Measurements from ENCODE around the gene KIR3DL2.
"Not testable (repeated sequence)": the region's sequence is repeated elsewhere in the genome, so short reads cannot be mapped to it uniquely, and the experiment has no call there.

The KIR3DL2 gene

GRCh38 chr19:54859421-54859820 is 9.2 kb downstream of the KIR3DL2 start:
- DNase-seq; H3K36me3 ChIP-seq (ENCODE audit: control insufficient read depth, insufficient read depth, low read length); H3K4me3 ChIP-seq (ENCODE audit: insufficient read depth, low read depth, low read length, poor library complexity, severe bottlenecking); H3K27ac ChIP-seq (ENCODE audit: insufficient read depth, low read length, poor library complexity, severe bottlenecking); H3K27me3 ChIP-seq (replicated peaks; ENCODE audit: control insufficient read depth, insufficient read depth, low read length, poor library complexity, severe bottlenecking); H3K4me1 ChIP-seq (ENCODE audit: control insufficient read depth, insufficient read depth, low read length, poor library complexity, severe bottlenecking); H3K9me3 ChIP-seq (ENCODE audit: control insufficient read depth, low read length): not testable (repeated sequence)

GRCh38 chr19:54863459-54863858 is 13.2 kb downstream of the KIR3DL2 start:
- DNase-seq; H3K27me3 ChIP-seq (replicated peaks; ENCODE audit: control insufficient read depth, insufficient read depth, low read length, poor library complexity, severe bottlenecking); H3K4me3 ChIP-seq (ENCODE audit: insufficient read depth, low read depth, low read length, poor library complexity, severe bottlenecking); H3K9me3 ChIP-seq (ENCODE audit: control insufficient read depth, low read length); H3K36me3 ChIP-seq (ENCODE audit: control insufficient read depth, insufficient read depth, low read length); H3K27ac ChIP-seq (ENCODE audit: insufficient read depth, low read length, poor library complexity, severe bottlenecking); H3K4me1 ChIP-seq (ENCODE audit: control insufficient read depth, insufficient read depth, low read length, poor library complexity, severe bottlenecking): not testable (repeated sequence)

DNA sequence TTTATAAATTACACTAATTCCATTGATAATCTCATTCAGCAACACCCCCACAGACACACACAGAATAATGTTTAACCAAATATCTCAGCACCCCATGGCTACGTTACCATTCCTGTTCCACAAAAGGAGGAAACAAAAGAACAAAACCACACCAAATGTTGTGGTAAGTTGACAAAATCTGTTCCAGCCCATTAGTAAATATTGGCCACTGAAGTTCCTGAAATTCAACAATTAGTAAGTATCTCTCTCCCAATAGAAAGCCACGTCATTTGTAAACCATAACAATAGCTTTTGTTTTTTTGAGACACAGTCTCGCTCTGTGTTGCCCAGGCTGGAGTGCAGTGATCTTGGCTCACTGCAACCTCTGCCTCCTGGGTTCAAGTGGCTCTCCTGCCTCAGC is 21.5 kb downstream of the KIR3DL2 start:
- Histone ChIP-seq H3K4me1 (ENCODE audit: control insufficient read depth, insufficient read depth, low read length, poor library complexity, severe bottlenecking) (no peaks in the 10 kb centered on the region), H3K4me3 (ENCODE audit: insufficient read depth, low read depth, low read length, poor library complexity, severe bottlenecking) (no peak overlapping the region), H3K27ac (ENCODE audit: insufficient read depth, low read length, poor library complexity, severe bottlenecking) (no peak overlapping the region), H3K27me3 (replicated peaks; ENCODE audit: control insufficient read depth, insufficient read depth, low read length, poor library complexity, severe bottlenecking) (no peaks in the 10 kb centered on the region), H3K36me3 (ENCODE audit: control insufficient read depth, insufficient read depth, low read length) (no peaks in the 10 kb centered on the region), H3K9me3 (ENCODE audit: control insufficient read depth, low read length) (no peaks in the 10 kb centered on the region)
- no peak for DNase-seq

DNA sequence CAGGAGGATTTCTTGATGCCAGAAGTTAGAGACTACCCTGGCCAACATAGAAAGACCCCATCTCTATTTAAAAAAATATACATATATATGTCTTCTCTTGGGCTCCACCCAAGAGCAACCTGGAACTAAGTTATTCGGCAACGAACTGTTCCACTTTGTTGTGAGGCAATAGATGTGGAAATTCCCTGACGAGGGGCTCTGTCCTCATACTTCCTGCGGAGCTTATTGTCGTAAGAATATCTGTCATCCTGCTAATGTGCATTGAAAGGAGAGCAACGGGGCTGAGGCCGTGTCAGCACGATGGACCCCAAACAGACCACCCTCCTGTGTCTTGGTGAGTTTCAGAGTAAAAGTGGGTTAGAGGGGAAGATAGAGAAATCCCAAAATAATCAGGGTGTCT is 23.7 kb downstream of the KIR3DL2 start, which contains the start of gene FCAR:
TSS of gene FCAR (plus strand) at position 246 of the 400 bp plus-strand sequence. CDS start at position 301, 55 bp downstream.
- Histone ChIP-seq H3K27me3 (replicated peaks; ENCODE audit: control insufficient read depth, insufficient read depth, low read length, poor library complexity, severe bottlenecking) (no peaks in the 10 kb centered on the region), H3K9me3 (ENCODE audit: control insufficient read depth, low read length) (no peaks in the 10 kb centered on the region), H3K4me1 (ENCODE audit: control insufficient read depth, insufficient read depth, low read length, poor library complexity, severe bottlenecking) (no peaks in the 10 kb centered on the region), H3K4me3 (ENCODE audit: insufficient read depth, low read depth, low read length, poor library complexity, severe bottlenecking) (no peak within 1 kb of the TSS), H3K27ac (ENCODE audit: insufficient read depth, low read length, poor library complexity, severe bottlenecking) (no peak within 1 kb of the TSS), H3K36me3 (ENCODE audit: control insufficient read depth, insufficient read depth, low read length) (no peaks in the 10 kb centered on the region)
- no peak for DNase-seq

DNA sequence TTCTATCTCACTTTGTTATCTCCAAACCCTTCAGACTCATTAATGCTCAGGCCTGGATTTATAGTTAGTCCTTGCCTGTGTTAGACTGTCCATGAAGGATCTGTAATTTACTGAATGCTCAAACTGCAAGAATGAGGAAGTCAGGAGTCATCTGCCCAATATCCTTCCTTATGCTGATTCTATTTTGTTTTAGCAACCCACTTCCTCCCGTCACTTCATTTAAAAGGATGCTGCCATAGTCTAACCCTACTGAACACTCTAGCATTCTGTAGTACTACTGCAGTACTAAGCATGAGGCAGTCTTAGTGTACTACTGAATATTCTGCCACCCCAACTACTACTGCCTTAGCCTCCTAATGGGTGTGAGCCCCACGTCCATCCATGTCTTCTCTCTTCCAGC is 25.3 kb downstream of the KIR3DL2 start:
- no peaks in the 10 kb centered on the region for H3K36me3 ChIP-seq (ENCODE audit: control insufficient read depth, insufficient read depth, low read length)

DNA sequence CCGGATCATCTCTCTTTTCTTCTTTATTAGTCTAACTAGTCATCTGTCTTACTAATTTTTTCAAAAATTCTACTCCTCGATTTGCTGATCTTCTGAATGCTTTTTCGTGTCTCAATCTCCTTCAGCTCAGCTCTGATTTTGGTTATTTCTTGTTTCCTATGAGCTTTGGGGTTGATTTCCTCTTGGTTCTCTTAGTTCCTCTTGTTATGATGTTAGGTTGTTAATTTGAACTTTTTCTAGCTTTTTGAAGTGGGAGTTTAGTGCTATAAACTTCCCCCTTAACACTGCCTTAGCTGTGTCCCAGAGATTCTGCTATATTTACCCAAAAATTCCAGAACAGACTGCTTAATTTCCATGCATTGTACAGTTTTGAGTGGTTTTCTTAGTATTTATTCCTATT is 27.2 kb downstream of the KIR3DL2 start:
- H3K4me3 ChIP-seq (ENCODE audit: insufficient read depth, low read depth, low read length, poor library complexity, severe bottlenecking), result no peak overlapping the region
- no peaks in the 10 kb centered on the region for H3K4me1 ChIP-seq (ENCODE audit: control insufficient read depth, insufficient read depth, low read length, poor library complexity, severe bottlenecking)
- DNase-seq, result no peak
- H3K27me3 ChIP-seq (replicated peaks; ENCODE audit: control insufficient read depth, insufficient read depth, low read length, poor library complexity, severe bottlenecking), result peaks cover 4% of the 10 kb centered on the region
- no peaks in the 10 kb centered on the region for H3K36me3 ChIP-seq (ENCODE audit: control insufficient read depth, insufficient read depth, low read length)
- H3K9me3 ChIP-seq (ENCODE audit: control insufficient read depth, low read length), result no peaks in the 10 kb centered on the region
- H3K27ac ChIP-seq (ENCODE audit: insufficient read depth, low read length, poor library complexity, severe bottlenecking), result no peak overlapping the region

More for the DNA sequence above, 25.3 kb downstream of the KIR3DL2 start:
- H3K4me1 ChIP-seq (ENCODE audit: control insufficient read depth, insufficient read depth, low read length, poor library complexity, severe bottlenecking), result no peaks in the 10 kb centered on the region
- H3K4me3 ChIP-seq (ENCODE audit: insufficient read depth, low read depth, low read length, poor library complexity, severe bottlenecking), result no peak overlapping the region
- DNase-seq, result no peak
- H3K9me3 ChIP-seq (ENCODE audit: control insufficient read depth, low read length), result no peaks in the 10 kb centered on the region
- no peak overlapping the region for H3K27ac ChIP-seq (ENCODE audit: insufficient read depth, low read length, poor library complexity, severe bottlenecking)
- no peaks in the 10 kb centered on the region for H3K27me3 ChIP-seq (replicated peaks; ENCODE audit: control insufficient read depth, insufficient read depth, low read length, poor library complexity, severe bottlenecking)

DNA sequence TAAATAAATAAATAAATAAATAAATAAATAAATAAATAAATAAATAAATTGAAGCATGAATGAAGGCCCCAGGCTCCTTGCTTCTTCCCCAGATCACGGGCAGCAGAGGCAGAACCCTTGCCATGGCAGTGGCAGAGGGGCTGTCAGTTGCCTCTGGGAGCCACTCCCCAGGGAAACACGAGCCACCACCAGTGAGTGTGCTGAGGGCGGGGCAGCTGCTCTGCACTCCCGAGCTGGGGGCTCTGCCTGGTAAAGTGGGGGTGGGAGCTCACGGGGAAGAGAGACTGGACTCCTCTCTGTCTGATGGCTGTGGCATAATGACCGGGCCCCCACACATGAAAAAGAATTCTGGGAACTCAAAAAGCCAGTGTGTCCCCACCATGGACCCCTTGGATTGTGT is 31.6 kb downstream of the KIR3DL2 start:
- no peak for DNase-seq
- no peaks in the 10 kb centered on the region for H3K9me3 ChIP-seq (ENCODE audit: control insufficient read depth, low read length)
- no peak overlapping the region for H3K27ac ChIP-seq (ENCODE audit: insufficient read depth, low read length, poor library complexity, severe bottlenecking)
- H3K36me3 ChIP-seq (ENCODE audit: control insufficient read depth, insufficient read depth, low read length), result no peaks in the 10 kb centered on the region
- H3K4me3 ChIP-seq (ENCODE audit: insufficient read depth, low read depth, low read length, poor library complexity, severe bottlenecking), result no peak overlapping the region
- H3K27me3 ChIP-seq (replicated peaks; ENCODE audit: control insufficient read depth, insufficient read depth, low read length, poor library complexity, severe bottlenecking), result peaks cover 4% of the 10 kb centered on the region
- H3K4me1 ChIP-seq (ENCODE audit: control insufficient read depth, insufficient read depth, low read length, poor library complexity, severe bottlenecking), result no peaks in the 10 kb centered on the region

GRCh38 chr19:54882758-54883157 is 32.5 kb downstream of the KIR3DL2 start:
- Histone ChIP-seq H3K9me3 (ENCODE audit: control insufficient read depth, low read length) (no peaks in the 10 kb centered on the region), H3K4me3 (ENCODE audit: insufficient read depth, low read depth, low read length, poor library complexity, severe bottlenecking) (no peak overlapping the region), H3K4me1 (ENCODE audit: control insufficient read depth, insufficient read depth, low read length, poor library complexity, severe bottlenecking) (no peaks in the 10 kb centered on the region), H3K36me3 (ENCODE audit: control insufficient read depth, insufficient read depth, low read length) (no peaks in the 10 kb centered on the region), H3K27me3 (replicated peaks; ENCODE audit: control insufficient read depth, insufficient read depth, low read length, poor library complexity, severe bottlenecking) (peaks cover 4% of the 10 kb centered on the region), H3K27ac (ENCODE audit: insufficient read depth, low read length, poor library complexity, severe bottlenecking) (no peak overlapping the region)
- DNase-seq, result no peak

DNA sequence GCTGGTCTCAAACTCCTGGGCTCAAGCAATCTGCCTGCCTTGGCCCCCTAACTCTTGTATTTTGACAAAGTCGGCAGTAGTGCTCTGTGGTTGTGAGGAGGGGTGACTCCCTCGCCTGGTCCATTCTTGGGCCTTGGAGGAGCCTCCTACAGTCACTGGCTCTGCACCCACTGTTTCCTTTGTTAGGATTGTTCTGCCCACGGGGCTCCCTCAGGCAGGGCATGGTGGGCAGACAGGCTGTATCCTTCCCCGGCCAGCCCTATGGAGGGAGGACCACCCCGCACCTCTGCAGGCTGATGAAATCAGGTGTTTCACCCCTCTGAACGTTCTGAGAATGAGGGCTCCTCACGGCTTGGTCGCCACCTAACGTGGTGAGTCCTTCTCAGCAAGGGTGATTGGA is 33.0 kb downstream of the KIR3DL2 start:
- Histone ChIP-seq H3K27ac (ENCODE audit: insufficient read depth, low read length, poor library complexity, severe bottlenecking) (no peak overlapping the region), H3K4me1 (ENCODE audit: control insufficient read depth, insufficient read depth, low read length, poor library complexity, severe bottlenecking) (no peaks in the 10 kb centered on the region), H3K36me3 (ENCODE audit: control insufficient read depth, insufficient read depth, low read length) (no peaks in the 10 kb centered on the region), H3K27me3 (replicated peaks; ENCODE audit: control insufficient read depth, insufficient read depth, low read length, poor library complexity, severe bottlenecking) (peaks cover 4% of the 10 kb centered on the region), H3K9me3 (ENCODE audit: control insufficient read depth, low read length) (no peaks in the 10 kb centered on the region), H3K4me3 (ENCODE audit: insufficient read depth, low read depth, low read length, poor library complexity, severe bottlenecking) (no peak overlapping the region)
- DNase-seq, result no peak

DNA sequence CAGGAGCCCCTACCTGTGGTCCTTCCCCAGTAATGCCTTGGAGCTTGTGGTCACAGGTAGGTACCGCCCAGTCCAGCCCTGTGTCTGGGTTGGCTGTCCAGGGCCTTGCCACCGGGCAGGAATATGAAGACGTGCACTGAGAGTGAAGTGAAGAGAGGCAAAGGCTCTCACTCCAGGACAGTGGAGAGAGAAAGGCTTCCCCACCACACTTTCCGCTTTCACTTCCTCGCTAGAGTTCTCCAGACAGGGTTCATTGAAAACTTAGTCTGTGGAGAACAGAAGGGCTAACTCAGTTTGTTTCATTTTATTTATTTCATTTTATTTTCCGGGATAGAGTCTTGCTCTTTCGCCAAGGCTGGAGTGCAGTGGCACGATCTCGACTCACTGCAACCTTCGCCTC is 38.0 kb downstream of the KIR3DL2 start:
- Histone ChIP-seq H3K27ac (ENCODE audit: insufficient read depth, low read length, poor library complexity, severe bottlenecking) (no peak overlapping the region), H3K9me3 (ENCODE audit: control insufficient read depth, low read length) (no peaks in the 10 kb centered on the region)
- DNase-seq, result no peak

DNA sequence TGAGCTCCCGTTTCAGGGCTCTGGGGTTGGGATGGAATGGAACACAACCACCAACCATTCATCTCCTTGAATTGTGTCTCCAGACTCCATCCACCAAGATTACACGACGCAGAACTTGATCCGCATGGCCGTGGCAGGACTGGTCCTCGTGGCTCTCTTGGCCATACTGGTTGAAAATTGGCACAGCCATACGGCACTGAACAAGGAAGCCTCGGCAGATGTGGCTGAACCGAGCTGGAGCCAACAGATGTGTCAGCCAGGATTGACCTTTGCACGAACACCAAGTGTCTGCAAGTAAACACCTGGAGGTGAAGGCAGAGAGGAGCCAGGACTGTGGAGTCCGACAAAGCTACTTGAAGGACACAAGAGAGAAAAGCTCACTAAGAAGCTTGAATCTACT is 39.3 kb downstream of the KIR3DL2 start:
- no peak for DNase-seq
- Histone ChIP-seq H3K27ac (ENCODE audit: insufficient read depth, low read length, poor library complexity, severe bottlenecking) (no peak overlapping the region), H3K27me3 (replicated peaks; ENCODE audit: control insufficient read depth, insufficient read depth, low read length, poor library complexity, severe bottlenecking) (no peaks in the 10 kb centered on the region), H3K4me3 (ENCODE audit: insufficient read depth, low read depth, low read length, poor library complexity, severe bottlenecking) (no peak overlapping the region), H3K36me3 (ENCODE audit: control insufficient read depth, insufficient read depth, low read length) (no peaks in the 10 kb centered on the region), H3K4me1 (ENCODE audit: control insufficient read depth, insufficient read depth, low read length, poor library complexity, severe bottlenecking) (no peaks in the 10 kb centered on the region), H3K9me3 (ENCODE audit: control insufficient read depth, low read length) (no peaks in the 10 kb centered on the region)

More for the DNA sequence above, 38.0 kb downstream of the KIR3DL2 start:
- H3K4me1 ChIP-seq (ENCODE audit: control insufficient read depth, insufficient read depth, low read length, poor library complexity, severe bottlenecking), result no peaks in the 10 kb centered on the region
- no peak overlapping the region for H3K4me3 ChIP-seq (ENCODE audit: insufficient read depth, low read depth, low read length, poor library complexity, severe bottlenecking)
- no peaks in the 10 kb centered on the region for H3K27me3 ChIP-seq (replicated peaks; ENCODE audit: control insufficient read depth, insufficient read depth, low read length, poor library complexity, severe bottlenecking)
- no peaks in the 10 kb centered on the region for H3K36me3 ChIP-seq (ENCODE audit: control insufficient read depth, insufficient read depth, low read length)

Data from effector memory CD4-positive, alpha-beta T cell (primary cell).